DND-41 (cell line): ENCODE results near the gene PNMT.

Source experiments
- ATAC-seq: fragments of 200-7000 bp; cut with Tn5 transposase; 3 replicates; pipeline ENCODE4 v1.9.1; 2021; ENCODE audit warnings: low read depth; ENCODE audit not compliant: insufficient read depth
- DNase-seq: peaks from one replicate; pipeline ENCODE4 v3.0.0-alpha.2; 2020
- H2AFZ ChIP-seq: 2 replicates; pipeline ENCODE4 v1.6.0; 2012; ENCODE audit warnings: low read depth, low read length
- H3K27ac ChIP-seq: 2 replicates; pipeline ENCODE4 v1.5.1; 2012; ENCODE audit warnings: low read length, inconsistent platforms
- H3K27me3 ChIP-seq: fragments of 200-600 bp; sonication (generic); 2 replicates; pipeline ENCODE4 v1.6.0; 2012; ENCODE audit warnings: low read length, mild to moderate bottlenecking, inconsistent platforms; ENCODE audit not compliant: insufficient read depth, poor library complexity
- H3K36me3 ChIP-seq: 2 replicates; pipeline ENCODE4 v1.5.1; 2012; ENCODE audit warnings: low read length, inconsistent platforms; ENCODE audit not compliant: insufficient read depth
- H3K4me1 ChIP-seq: 2 replicates; pipeline ENCODE4 v1.5.1; 2012; ENCODE audit warnings: mild to moderate bottlenecking, low read length; ENCODE audit not compliant: insufficient read depth
- H3K4me2 ChIP-seq: 2 replicates; pipeline ENCODE4 v1.6.0; 2012; ENCODE audit warnings: mild to moderate bottlenecking, moderate library complexity, low read length, inconsistent platforms; ENCODE audit not compliant: insufficient read depth
- H3K4me3 ChIP-seq, 2 experiments: fragments of 200-600 bp in 1 of 2; shearing (Covaris generic) in 1 of 2; 2 replicates each; pipeline ENCODE4 v1.5.1; 2012 to 2016; ENCODE audit warnings: inconsistent platforms in 2 of 2, low read length in 2 of 2, mild to moderate bottlenecking in 2 of 2, low read depth in 1 of 2, moderate library complexity in 1 of 2
- H3K79me2 ChIP-seq: 2 replicates; pipeline ENCODE4 v1.6.0; 2012; ENCODE audit warnings: low read length, inconsistent platforms; ENCODE audit not compliant: insufficient read depth
- H3K9ac ChIP-seq: 2 replicates; pipeline ENCODE4 v1.6.0; 2012; ENCODE audit warnings: low read depth, mild to moderate bottlenecking, inconsistent platforms, low read length, moderate library complexity
- H3K9me3 ChIP-seq: 2 replicates; pipeline ENCODE4 v1.5.1; 2012; ENCODE audit warnings: low read length, moderate library complexity, mild to moderate bottlenecking, inconsistent platforms; ENCODE audit not compliant: insufficient read depth, severe bottlenecking
- H4K20me1 ChIP-seq: 2 replicates; pipeline ENCODE4 v1.6.0; 2012; ENCODE audit warnings: low read length; ENCODE audit not compliant: insufficient read depth
- EZH2 ChIP-seq: IDR thresholded peaks from 3 replicates; pipeline ENCODE4 v1.6.1; 2012; ENCODE audit warnings: borderline replicate concordance, low read depth, mild to moderate bottlenecking, moderate library complexity, low read length, inconsistent platforms; ENCODE audit not compliant: severe bottlenecking
- TF ChIP-seq, protein P1 (sequence below): IDR thresholded peaks from 2 replicates; pipeline ENCODE4 v1.5.1; 2012; ENCODE audit warnings: borderline replicate concordance, low read length, moderate library complexity, mild to moderate bottlenecking; ENCODE audit not compliant: poor library complexity, severe bottlenecking; ENCODE audit errors: extremely low read depth

PNMT gene

DNA sequence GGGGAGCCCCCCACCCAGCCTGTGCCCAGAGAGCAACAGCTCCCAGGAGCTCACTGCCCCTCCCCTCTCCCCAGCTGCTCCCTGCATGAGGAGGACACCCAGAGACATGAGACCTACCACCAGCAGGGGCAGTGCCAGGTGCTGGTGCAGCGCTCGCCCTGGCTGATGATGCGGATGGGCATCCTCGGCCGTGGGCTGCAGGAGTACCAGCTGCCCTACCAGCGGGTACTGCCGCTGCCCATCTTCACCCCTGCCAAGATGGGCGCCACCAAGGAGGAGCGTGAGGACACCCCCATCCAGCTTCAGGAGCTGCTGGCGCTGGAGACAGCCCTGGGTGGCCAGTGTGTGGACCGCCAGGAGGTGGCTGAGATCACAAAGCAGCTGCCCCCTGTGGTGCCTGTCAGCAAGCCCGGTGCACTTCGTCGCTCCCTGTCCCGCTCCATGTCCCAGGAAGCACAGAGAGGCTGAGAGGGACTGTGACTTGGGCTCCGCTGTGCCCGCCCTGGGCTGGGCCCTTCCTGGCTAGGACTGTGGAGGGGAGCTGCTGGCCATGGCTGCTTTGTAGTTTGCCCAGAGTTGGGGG, 2.5 kb upstream of the PNMT start:
- no peak overlapping the region for H3K4me2 ChIP-seq
- TF ChIP-seq, protein P1, sequence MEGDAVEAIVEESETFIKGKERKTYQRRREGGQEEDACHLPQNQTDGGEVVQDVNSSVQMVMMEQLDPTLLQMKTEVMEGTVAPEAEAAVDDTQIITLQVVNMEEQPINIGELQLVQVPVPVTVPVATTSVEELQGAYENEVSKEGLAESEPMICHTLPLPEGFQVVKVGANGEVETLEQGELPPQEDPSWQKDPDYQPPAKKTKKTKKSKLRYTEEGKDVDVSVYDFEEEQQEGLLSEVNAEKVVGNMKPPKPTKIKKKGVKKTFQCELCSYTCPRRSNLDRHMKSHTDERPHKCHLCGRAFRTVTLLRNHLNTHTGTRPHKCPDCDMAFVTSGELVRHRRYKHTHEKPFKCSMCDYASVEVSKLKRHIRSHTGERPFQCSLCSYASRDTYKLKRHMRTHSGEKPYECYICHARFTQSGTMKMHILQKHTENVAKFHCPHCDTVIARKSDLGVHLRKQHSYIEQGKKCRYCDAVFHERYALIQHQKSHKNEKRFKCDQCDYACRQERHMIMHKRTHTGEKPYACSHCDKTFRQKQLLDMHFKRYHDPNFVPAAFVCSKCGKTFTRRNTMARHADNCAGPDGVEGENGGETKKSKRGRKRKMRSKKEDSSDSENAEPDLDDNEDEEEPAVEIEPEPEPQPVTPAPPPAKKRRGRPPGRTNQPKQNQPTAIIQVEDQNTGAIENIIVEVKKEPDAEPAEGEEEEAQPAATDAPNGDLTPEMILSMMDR = no peak
- no peak for TF ChIP-seq EZH2
- no peaks in the 10 kb centered on the region for H3K9me3 ChIP-seq
- no peak overlapping the region for H3K27ac ChIP-seq
- no peaks in the 10 kb centered on the region for H3K27me3 ChIP-seq
- no peak overlapping the region for H2AFZ ChIP-seq
- H3K9ac ChIP-seq = no peak overlapping the region
- peaks cover 24% of the 10 kb centered on the region for H3K36me3 ChIP-seq
- no peaks in the 10 kb centered on the region for H3K79me2 ChIP-seq
- H4K20me1 ChIP-seq = peaks cover 17% of the 10 kb centered on the region; the same call in 1 of the 2 replicates
- DNase-seq = peak; percentile 17
- no peaks in the 10 kb centered on the region for H3K4me1 ChIP-seq
- ATAC-seq = peak; percentile 54
- no peak overlapping the region for H3K4me3 ChIP-seq

DNA sequence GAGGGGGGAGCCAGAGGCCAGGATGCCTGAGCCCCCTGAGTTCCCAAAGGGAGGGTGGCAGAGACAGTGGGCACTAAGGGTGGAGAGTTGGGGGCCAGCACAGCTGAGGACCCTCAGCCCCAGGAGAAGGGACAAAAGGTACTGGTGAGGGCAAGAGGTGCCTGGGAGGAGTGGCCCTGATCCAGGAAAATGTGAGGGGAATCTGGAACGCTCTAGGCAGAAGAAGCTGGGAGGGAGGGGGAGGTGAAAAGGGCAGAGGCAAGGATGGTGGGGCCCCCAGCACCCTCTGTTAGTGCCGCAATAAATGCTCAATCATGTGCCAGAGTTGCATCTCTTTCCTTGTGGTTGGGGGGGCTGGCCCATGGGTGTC, 2.0 kb upstream of the PNMT start:
- H3K4me1 ChIP-seq = no peaks in the 10 kb centered on the region
- TF ChIP-seq, protein P1 = no peak
- no peak for TF ChIP-seq EZH2
- H4K20me1 ChIP-seq = peaks cover 17% of the 10 kb centered on the region; the same call in 1 of the 2 replicates
- H3K9ac ChIP-seq = no peak overlapping the region
- H2AFZ ChIP-seq = no peak overlapping the region
- no peak overlapping the region for H3K27ac ChIP-seq
- H3K27me3 ChIP-seq = no peaks in the 10 kb centered on the region
- ATAC-seq (no peak), DNase-seq (no peak)
- H3K79me2 ChIP-seq = no peaks in the 10 kb centered on the region
- H3K36me3 ChIP-seq = peaks cover 19% of the 10 kb centered on the region
- H3K9me3 ChIP-seq = no peaks in the 10 kb centered on the region
- H3K4me2 ChIP-seq = no peak overlapping the region
- no peak overlapping the region for H3K4me3 ChIP-seq

DNA sequence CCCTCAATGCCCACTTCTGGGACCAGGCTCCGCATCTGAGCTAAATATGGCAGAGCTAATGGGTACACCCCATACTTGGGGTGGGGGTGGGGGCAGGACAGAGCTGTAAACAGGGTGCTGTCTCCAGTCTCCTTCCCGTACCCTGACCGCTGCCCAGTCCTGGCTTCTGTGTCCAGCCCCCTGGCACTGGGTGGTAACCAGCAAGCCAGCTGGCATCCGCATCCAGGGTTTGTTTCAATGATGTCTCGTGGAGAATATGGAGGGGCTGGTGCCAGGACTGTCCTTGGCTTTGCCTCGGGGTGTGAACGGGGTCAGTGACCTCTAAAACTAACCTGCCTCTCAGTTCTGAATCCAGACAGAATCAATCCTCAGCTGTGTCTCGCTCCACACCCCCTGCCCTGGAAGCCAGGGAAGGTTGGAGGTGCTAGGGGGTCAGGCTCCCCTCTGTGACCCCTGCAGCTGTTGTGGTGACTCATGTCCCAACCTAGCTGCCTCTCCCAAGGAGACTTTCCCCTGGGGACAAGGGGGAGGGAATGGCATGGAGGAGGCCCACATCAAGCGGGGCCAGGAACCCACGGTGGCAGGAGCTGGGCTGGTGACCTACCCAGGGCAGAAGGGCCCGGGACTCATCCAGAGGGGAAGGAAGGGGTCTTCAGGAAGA, 1.5 kb upstream of the PNMT start:
- Histone ChIP-seq H3K4me1 (no peaks in the 10 kb centered on the region), H3K36me3 (peaks cover 14% of the 10 kb centered on the region), H2AFZ (no peak overlapping the region), H3K9ac (no peak overlapping the region), H3K4me2 (no peak overlapping the region), H3K4me3 (no peak overlapping the region), H3K27me3 (no peaks in the 10 kb centered on the region), H3K27ac (no peak overlapping the region), H4K20me1 (peaks cover 13% of the 10 kb centered on the region; the same call in 1 of the 2 replicates), H3K9me3 (no peaks in the 10 kb centered on the region), H3K79me2 (no peaks in the 10 kb centered on the region)
- no peak for TF ChIP-seq EZH2
- TF ChIP-seq, protein P1 = no peak
- ATAC-seq (no peak), DNase-seq (no peak)
